Upper lobe of left lung (tissue), 6 donors: ENCODE results near the gene MINPP1. TPM values are rescaled to one million over a fixed set of nuclear protein-coding genes. Genes with fewer than 3 reads are reported as not detected.

ENCODE experiments used
- ATAC-seq, 2 donors: fragments of 200-7000 bp; cut with Tn5 transposase; one replicate each; pipeline ENCODE4 v1.9.1; 2022; ENCODE audit warnings: mild to moderate bottlenecking in 2 of 2, moderate library complexity in 2 of 2; ENCODE audit not compliant: low FRiP score in 2 of 2
- DNase-seq, 2 donors: peaks; one replicate each; pipeline ENCODE4 v3.0.0-alpha.2; 2019 to 2020
- H3K27ac ChIP-seq, 4 donors: fragments of 200-600 bp; sonication (generic); one replicate each; pipeline ENCODE4 v1.5.1; 2016 to 2019
- H3K27me3 ChIP-seq, 4 donors: fragments of 200-600 bp; sonication (generic); one replicate each; pipeline ENCODE4 v1.5.1; 2017 to 2019
- H3K36me3 ChIP-seq, 4 donors: fragments of 200-600 bp; sonication (generic); one replicate each; pipeline ENCODE4 v1.5.1; 2016 to 2019
- H3K4me1 ChIP-seq, 4 donors: fragments of 200-600 bp; sonication (generic); one replicate each; pipeline ENCODE4 v1.5.1; 2018 to 2019
- H3K4me3 ChIP-seq, 4 donors: fragments of 200-600 bp; sonication (generic); one replicate each; pipeline ENCODE4 v1.5.1; 2017 to 2019; ENCODE audit warnings: mild to moderate bottlenecking in 2 of 4, moderate library complexity in 1 of 4
- H3K9me3 ChIP-seq, 4 donors: fragments of 200-600 bp; sonication (generic); one replicate each; pipeline ENCODE4 v1.5.1; 2018 to 2019
- CTCF ChIP-seq, 6 experiments: fragments of 450-650 bp in 4 of 6; fragments of 200-600 bp in 2 of 6; sonication (generic) in 2 of 6; IDR thresholded peaks; one replicate each; pipeline ENCODE4 v1.5.1; 2016 to 2019; ENCODE audit warnings: antibody characterized with exemption in 6 of 6
- EP300 ChIP-seq, 4 donors: sonication (generic); formaldehyde crosslinking; IDR thresholded peaks; one replicate each; pipeline ENCODE4 v1.5.1; 2017; ENCODE audit warnings: antibody characterized with exemption in 4 of 4, control low read depth in 2 of 4
- POLR2A ChIP-seq, 4 donors: fragments of 450-650 bp; IDR thresholded peaks; one replicate each; pipeline ENCODE4 v1.5.1; 2016 to 2017; ENCODE audit warnings: antibody characterized with exemption in 4 of 4, mild to moderate bottlenecking in 2 of 4
- POLR2AphosphoS5 ChIP-seq, 2 donors: sonication (generic); formaldehyde crosslinking; IDR thresholded peaks; one replicate each; pipeline ENCODE4 v1.5.1; 2017; ENCODE audit warnings: antibody characterized with exemption in 2 of 2
- WGBS, 2 donors: methylation state at CpG; one replicate each; pipeline ENCODE4 v1.1.5; 2017 to 2018; 5-methylcytosine and 5-hydroxymethylcytosine counted together
- total RNA-seq, 6 donors: library from RNA; depleted of rRNA in 4 of 6; stranded (reverse); fragments of >200 nt in 4 of 6; gene quantifications; one replicate each; pipeline versions ENCODE4 v1.1.0 to v1.2.1, GENCODE V29; 2016 to 2021
- donor health status: DM: no; HTN: no; CAD: no; lungs with moderate emphysema.
- donor health status: DM: no; HTN: yes; CAD: no; lungs with severe emphysema.

Gene MINPP1
- total RNA-seq, 6 donors from 2014 or later: 8.0 to 22.2 (median 15.4) TPM

- WGBS, 2 donors: 89 to 92% methylated on average over 5 of the region's 5 CpGs
- no peak overlapping the region for H3K27ac ChIP-seq
- H3K4me1 ChIP-seq: no peaks in the 10 kb centered on the region
- no peaks in the 10 kb centered on the region for H3K27me3 ChIP-seq
- no peak for ATAC-seq
- no peak overlapping the region for H3K4me3 ChIP-seq
- DNase-seq: no peak
- H3K9me3 ChIP-seq: no peaks in the 10 kb centered on the region
- no peak for TF ChIP-seq CTCF (IDR thresholded peaks at IDR 0.05)
- no peak for TF ChIP-seq POLR2A (IDR thresholded peaks at IDR 0.05)
- no peak for TF ChIP-seq POLR2AphosphoS5 (IDR thresholded peaks at IDR 0.05)
- TF ChIP-seq EP300 (IDR thresholded peaks at IDR 0.05): no peak
- no peaks in the 10 kb centered on the region for H3K36me3 ChIP-seq
Measured at GRCh38 chr10:87560495-87561129, 55.9 kb downstream of the MINPP1 start.

GRCh38 chr10:87562750-87563149 lies 58.1 kb downstream of the MINPP1 start:
- TF ChIP-seq POLR2AphosphoS5 (IDR thresholded peaks at IDR 0.05) (no peak), POLR2A (IDR thresholded peaks at IDR 0.05) (no peak), EP300 (IDR thresholded peaks at IDR 0.05) (no peak), CTCF (IDR thresholded peaks at IDR 0.05) (no peak)
- DNase-seq (no peak), ATAC-seq (no peak)
- Histone ChIP-seq H3K4me1 (no peaks in the 10 kb centered on the region), H3K36me3 (no peaks in the 10 kb centered on the region), H3K9me3 (no peaks in the 10 kb centered on the region), H3K27ac (no peak overlapping the region), H3K27me3 (no peaks in the 10 kb centered on the region), H3K4me3 (no peak overlapping the region)
- WGBS, 2 donors: 91 to 95% methylated on average over 9 of the region's 9 CpGs

GRCh38 chr10:87565010-87565409 lies 60.3 kb downstream of the MINPP1 start:
- ATAC-seq: no peak
- no peaks in the 10 kb centered on the region for H3K9me3 ChIP-seq
- TF ChIP-seq POLR2AphosphoS5 (IDR thresholded peaks at IDR 0.05) (no peak), CTCF (IDR thresholded peaks at IDR 0.05) (no peak), POLR2A (IDR thresholded peaks at IDR 0.05) (no peak), EP300 (IDR thresholded peaks at IDR 0.05) (no peak)
- no peak overlapping the region for H3K4me3 ChIP-seq
- no peaks in the 10 kb centered on the region for H3K36me3 ChIP-seq
- H3K27ac ChIP-seq: no peak overlapping the region
- DNase-seq: no peak
- no peaks in the 10 kb centered on the region for H3K27me3 ChIP-seq
- H3K4me1 ChIP-seq: no peaks in the 10 kb centered on the region

GRCh38 chr10:87575851-87576250 lies 71.2 kb downstream of the MINPP1 start:
- Histone ChIP-seq H3K27me3 (no peaks in the 10 kb centered on the region), H3K27ac (no peak overlapping the region), H3K9me3 (peaks cover 0 to 4% (median 0%) of the 10 kb centered on the region in 4 donors), H3K36me3 (no peaks in the 10 kb centered on the region), H3K4me3 (no peak overlapping the region), H3K4me1 (peaks cover 0 to 5% (median 0%) of the 10 kb centered on the region in 4 donors)
- WGBS, 2 donors: 83 to 89% methylated on average over 3 of the region's 3 CpGs
- ATAC-seq: no peak
- no peak for DNase-seq
- no peak for TF ChIP-seq CTCF (IDR thresholded peaks at IDR 0.05)
- TF ChIP-seq POLR2A (IDR thresholded peaks at IDR 0.05): no peak
- TF ChIP-seq POLR2AphosphoS5 (IDR thresholded peaks at IDR 0.05): no peak
- no peak for TF ChIP-seq EP300 (IDR thresholded peaks at IDR 0.05)
